Measurements from ENCODE around the gene KRT33B.

KRT33B gene

DNA sequence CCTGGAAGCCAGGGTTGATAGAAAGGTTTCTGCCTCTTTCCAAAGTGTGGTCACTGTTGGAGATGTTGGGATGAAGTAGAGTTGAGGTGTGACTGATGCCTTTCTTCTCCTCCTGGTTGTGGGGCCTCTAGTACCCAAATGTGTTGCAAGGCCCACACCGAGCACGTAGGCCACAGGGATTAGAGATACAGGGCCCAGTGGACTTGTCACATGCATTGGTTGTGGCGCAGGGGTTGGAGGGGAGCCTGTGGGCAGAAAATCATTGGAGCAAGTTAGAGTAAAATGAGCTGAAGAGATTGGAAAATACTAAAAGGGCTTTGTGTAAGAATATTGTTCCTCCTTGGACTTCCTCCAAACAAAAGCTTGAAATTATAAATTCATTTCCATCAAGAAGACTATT is 23.6 kb downstream of the KRT33B start:
- no peak for DNase-seq

GRCh38 chr17:41343029-41343428 is 26.6 kb downstream of the KRT33B start:
- no peak for DNase-seq

GRCh38 chr17:41340934-41341861 is 28.4 kb downstream of the KRT33B start:
- DNase-seq: no peak

GRCh38 chr17:41340494-41340893 is 29.1 kb downstream of the KRT33B start:
- no peak for DNase-seq

GRCh38 chr17:41339571-41340172 is 29.9 kb downstream of the KRT33B start:
- no peak for DNase-seq

DNA sequence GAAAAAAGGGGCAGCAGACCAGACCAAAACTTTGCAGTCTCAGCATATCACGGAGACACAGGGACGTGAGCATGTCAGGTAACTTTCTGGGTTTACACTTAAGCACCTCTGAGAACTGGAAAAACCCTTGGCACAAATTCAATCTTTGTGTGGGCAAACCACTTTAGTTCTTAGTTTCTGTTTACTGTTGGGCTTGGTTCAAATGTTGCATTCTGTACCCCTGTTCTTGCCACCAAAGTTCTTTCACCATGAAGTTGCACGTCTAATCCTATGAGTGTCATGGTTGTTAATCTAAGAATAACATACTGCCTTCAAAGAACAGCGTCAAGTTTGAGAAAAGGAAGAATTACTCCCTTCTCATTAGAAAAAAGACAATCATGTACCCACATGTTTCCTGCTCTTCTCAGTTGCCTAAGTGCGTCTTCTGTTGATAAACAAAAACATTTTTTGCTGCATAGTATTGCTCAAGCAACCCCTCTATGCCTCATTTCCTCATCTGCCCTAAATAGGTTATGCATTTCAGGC is 30.6 kb downstream of the KRT33B start:
- no peak for DNase-seq

DNA sequence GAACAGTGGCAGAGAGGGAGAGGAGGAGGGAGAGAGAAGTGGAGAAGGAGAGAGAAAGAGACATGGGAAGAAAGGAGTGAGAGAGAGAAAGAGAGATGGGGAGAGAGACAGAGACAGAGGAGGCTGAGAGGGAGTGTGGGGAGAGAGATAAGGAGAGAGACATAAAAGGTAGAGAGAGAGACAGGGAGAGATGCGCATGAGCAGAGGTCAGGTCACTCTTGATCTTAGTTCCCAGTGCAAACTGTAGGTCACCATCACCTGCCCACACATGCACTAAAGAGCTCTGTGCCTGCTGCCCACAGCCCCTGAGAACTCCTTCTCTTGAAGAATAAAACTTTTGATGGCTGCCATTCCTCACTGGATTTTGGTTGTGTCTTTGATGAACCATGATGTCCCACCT is 33.9 kb downstream of the KRT33B start:
- DNase-seq: no peak

DNA sequence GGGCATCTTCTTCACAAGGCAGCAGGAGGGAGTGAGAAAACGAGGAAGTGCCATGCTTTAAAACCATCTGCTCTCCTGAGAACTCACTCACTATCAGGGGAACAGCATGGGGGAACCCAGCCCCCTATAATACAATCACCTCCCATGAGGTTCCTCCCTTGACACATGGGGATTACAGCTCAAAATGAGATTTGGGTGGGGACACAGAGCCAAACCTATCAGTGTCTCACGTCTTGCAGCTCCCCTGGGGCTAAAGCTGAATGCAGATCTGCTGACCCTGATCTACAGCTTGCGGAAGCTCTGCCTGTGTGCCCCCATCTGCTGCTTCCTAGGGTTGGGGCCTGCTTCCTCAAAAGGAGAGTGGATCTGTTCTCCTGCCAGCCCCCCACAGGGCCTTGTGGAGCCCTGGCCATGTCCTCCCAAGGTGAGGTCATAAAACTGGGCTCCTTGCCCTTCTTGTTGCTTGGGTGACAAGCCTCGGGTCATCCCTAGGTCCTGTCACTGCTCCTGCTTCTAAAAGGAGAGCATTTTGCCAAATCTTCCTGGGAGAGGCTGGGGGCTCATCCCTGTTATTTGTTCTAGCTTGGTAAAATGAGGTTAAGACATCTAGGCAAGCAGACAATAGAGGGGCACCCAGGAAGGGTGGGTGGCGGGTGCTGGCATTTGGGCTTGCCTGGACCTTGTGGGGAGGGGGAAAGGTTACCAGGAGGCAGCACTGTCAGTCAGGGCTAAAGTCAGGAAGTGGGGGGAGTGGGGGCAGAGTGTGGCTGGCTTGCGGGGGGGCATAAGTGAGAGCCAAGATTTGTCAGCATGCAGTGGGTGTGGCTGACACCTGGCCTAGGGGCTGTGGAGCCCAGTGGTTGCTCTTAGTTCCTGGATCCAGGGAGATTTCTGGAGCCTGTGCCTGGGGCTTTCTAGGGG is 35.0 kb downstream of the KRT33B start:
- DNase-seq: no peak

- DNase-seq: no peak
These were observed 35.8 kb downstream of the KRT33B start for GRCh38 chr17:41333836-41334235.

- DNase-seq: no peak
These were observed 36.5 kb downstream of the KRT33B start for GRCh38 chr17:41333098-41333497.

DNA sequence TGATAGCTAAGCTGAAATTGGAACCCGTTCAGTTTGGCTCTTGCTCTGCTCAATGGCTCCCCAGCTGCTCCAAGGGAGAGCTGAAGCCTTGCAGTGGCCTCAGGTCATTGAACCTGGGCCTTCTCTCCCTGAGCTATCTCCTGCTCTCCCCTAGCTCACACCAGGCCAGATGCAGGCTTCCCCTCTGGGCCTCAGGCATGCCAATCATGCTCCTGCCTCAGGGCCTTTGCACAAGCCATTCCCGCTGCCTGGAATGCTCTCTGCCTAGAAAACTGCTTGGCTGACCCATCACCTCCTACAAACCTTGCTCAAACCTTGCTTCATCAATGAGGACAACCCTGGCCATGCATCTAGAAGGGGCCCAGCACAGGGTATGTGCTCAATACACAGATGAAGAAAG is 37.4 kb downstream of the KRT33B start:
- DNase-seq: no peak

- no peak for DNase-seq
These were observed 38.0 kb downstream of the KRT33B start for GRCh38 chr17:41331606-41332005.

- DNase-seq: no peak
These were observed 40.2 kb downstream of the KRT33B start for GRCh38 chr17:41329279-41329948.

GRCh38 chr17:41328207-41328606 is 41.4 kb downstream of the KRT33B start:
- no peak for DNase-seq

GRCh38 chr17:41327411-41328120 is 42.0 kb downstream of the KRT33B start:
- DNase-seq: no peak

DNA sequence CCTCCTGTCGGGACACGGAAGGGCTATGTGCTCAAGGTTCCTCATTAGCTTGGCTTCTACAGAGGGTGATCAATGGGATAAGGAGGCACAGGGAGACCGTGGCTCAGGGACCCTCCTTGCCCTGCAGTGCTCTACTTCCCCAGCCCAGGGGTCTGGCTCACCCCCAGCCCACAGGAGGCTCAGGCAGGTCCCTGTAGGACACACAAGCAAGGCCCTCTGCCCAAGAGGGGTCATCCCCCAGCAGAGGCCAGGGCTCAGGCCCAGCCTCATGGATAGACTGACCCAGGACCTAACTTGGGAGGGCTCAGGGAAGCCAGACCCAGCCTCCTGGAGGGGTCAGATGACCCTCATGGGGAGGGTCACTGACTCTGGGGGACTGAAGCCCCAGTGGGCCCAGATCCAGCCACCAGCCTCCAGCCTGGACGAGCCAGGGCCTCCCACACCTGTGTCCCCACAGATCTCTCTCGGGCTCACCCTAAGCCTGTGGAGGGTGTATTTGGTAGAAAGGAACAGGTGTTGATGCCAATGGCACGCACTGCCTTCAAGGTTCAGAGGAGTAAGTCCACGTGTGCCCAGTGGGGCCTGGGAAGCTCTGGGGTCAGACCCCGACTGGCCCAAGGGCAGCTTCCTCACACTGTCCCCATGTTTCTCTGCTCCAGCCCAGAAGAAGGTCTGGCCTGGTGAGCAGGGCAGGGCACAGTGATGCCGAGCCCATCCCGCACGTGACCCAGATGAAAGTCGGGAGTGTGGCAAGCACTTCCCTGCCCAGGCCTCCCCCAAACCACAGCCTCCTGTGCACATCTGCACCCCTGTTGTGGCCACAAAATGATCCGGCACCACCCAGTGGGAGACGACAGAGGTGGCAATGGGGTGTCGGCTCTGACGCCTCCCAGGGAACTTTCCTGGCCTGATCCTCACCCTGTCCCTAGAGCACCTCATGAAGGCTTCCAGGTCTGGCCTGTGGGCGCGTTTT is 43.2 kb downstream of the KRT33B start:
- DNase-seq: no peak

DNA sequence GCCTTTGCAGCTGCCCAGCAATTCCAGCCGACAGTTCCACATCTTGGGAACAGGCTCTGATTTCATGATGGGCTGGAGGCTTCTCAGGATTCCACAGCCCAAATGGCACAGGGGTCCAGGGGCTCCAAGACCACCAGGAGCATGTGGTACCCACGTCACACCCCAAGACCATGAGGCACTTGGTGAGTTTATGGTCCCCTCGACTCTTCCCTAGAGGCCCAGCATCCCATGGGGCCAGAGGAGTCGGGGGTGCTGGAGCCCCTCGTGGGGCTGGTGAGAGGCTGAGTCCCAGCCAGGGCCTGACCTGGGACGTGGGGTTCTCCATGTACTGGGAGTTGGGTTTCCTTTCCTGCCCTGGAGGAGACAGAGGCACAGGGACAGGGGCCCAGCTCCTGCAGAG is 44.0 kb downstream of the KRT33B start:
- no peak for DNase-seq

DNA sequence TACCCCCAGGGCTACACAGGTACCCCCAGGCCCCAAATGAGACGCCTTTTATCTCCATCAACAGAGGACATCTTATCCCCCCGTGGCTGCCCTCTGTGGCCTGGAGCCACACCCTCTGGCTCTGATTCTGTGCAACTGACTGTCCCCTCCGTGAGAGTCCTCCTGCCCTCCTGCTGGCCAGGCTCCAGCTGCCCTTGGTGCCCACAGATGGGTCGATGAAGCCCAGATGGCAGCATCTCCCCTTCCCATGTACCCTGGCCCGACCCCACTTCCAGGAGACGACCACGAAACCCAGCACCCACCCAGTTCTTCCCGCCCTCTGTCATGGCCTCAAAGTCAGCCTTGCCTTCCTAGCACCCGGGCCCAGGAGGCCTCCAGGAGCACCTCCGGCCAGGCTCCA is 44.5 kb downstream of the KRT33B start:
- no peak for DNase-seq

GRCh38 chr17:41324180-41325075 is 45.2 kb downstream of the KRT33B start:
- DNase-seq: no peak
